CD4-positive, alpha-beta T cell treated with Interleukin-4 for 1 hour (primary cell): ENCODE results near the gene FAM83G.
"Not testable (repeated sequence)": the region's sequence is repeated elsewhere in the genome, so short reads cannot be mapped to it uniquely, and the experiment has no call there.

Experiments
- DNase-seq, 2 donors: peaks; one replicate each; pipeline ENCODE4 v3.0.0-alpha.2; 2020 to 2022

Gene FAM83G

GRCh38 chr17:18965530-18966236 is 38.9 kb downstream of the FAM83G start:
- no peak for DNase-seq

GRCh38 chr17:18964550-18964949 is 40.0 kb downstream of the FAM83G start:
- no peak for DNase-seq

- DNase-seq: no peak
Observed at GRCh38 chr17:18964018-18964351, 40.6 kb downstream of the FAM83G start.

GRCh38 chr17:18963126-18964017 is 41.2 kb downstream of the FAM83G start:
- DNase-seq: no peak

- DNase-seq: no peak
Observed at GRCh38 chr17:18962494-18962815, 42.1 kb downstream of the FAM83G start.

GRCh38 chr17:18961634-18962493 is 42.7 kb downstream of the FAM83G start:
- DNase-seq: peak in 1 of 2 donors; percentile 5

GRCh38 chr17:18960803-18961511 is 43.6 kb downstream of the FAM83G start:
- peak; percentile 76 for DNase-seq

GRCh38 chr17:18960241-18960665 is 44.3 kb downstream of the FAM83G start:
- no peak for DNase-seq

- DNase-seq: no peak
Observed at GRCh38 chr17:18959845-18960240, 44.7 kb downstream of the FAM83G start.

- DNase-seq: no peak
Observed at GRCh38 chr17:18959071-18959844, 45.3 kb downstream of the FAM83G start.

GRCh38 chr17:18958611-18959010 is 46.0 kb downstream of the FAM83G start:
- DNase-seq: no peak

- no peak for DNase-seq
Observed at GRCh38 chr17:18957831-18958230, 46.7 kb downstream of the FAM83G start.

- DNase-seq: no peak
Observed at GRCh38 chr17:18956581-18956980, 48.0 kb downstream of the FAM83G start.

- not testable (repeated sequence) for DNase-seq
Observed at GRCh38 chr17:18956021-18956420, 48.5 kb downstream of the FAM83G start.

- DNase-seq: no peak
Observed at GRCh38 chr17:18955009-18955408, 49.6 kb downstream of the FAM83G start.

GRCh38 chr17:18954321-18954720 is 50.2 kb downstream of the FAM83G start:
- DNase-seq: no peak

GRCh38 chr17:18953231-18953728 is 51.3 kb downstream of the FAM83G start:
- no peak for DNase-seq

GRCh38 chr17:18951941-18952842 is 52.4 kb downstream of the FAM83G start, which contains the start of gene SLC5A10:
Gene SLC5A10 (plus strand): TSS chr17:18952165. CDS start chr17:18952206, 41 bp downstream.
- DNase-seq: no peak

- no peak for DNase-seq
Observed at GRCh38 chr17:18950944-18951905, 53.3 kb downstream of the FAM83G start.
